GM18868 (cell line): ENCODE results near the gene AGER.

Experiments
- ATAC-seq: cut with Tn5 transposase; IDR thresholded peaks from one replicate; pipeline ENCODE4 v1.9.1; 2021; ENCODE audit warnings: mild to moderate bottlenecking, moderate library complexity; ENCODE audit not compliant: unreplicated experiment

Gene AGER

DNA sequence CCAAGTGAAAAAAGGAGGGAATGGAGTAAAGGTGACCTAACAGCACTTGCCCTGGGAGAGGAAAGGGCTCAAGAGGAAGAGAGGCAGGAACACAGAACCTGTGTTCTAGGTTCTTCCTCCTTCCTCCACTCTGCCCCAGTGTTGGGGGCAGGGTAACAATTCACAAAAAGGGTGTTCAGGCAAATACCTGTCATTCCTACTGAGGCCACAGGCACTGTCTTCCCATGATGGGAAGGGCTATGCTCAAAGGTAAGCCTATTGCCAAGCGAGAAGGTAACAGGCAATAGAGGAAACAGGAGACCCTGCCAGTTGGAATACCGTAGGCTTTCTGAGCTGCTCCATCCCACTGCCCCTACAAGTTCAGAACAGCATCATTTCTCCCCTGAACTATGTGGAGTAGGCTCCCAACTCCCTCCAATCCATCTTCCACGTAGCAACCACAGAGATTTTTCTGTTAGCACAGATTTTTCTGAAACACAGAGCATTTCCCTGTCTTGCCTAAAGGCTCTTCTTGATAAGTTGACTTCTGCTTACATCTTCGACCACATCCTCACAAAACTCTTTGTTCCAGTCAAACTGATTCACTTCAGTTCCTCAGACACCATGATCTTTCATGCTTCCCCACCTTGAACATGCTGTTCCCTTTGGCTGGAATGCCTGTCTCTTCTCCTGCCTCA is 10.9 kb downstream of the AGER start:
- no peak for ATAC-seq

DNA sequence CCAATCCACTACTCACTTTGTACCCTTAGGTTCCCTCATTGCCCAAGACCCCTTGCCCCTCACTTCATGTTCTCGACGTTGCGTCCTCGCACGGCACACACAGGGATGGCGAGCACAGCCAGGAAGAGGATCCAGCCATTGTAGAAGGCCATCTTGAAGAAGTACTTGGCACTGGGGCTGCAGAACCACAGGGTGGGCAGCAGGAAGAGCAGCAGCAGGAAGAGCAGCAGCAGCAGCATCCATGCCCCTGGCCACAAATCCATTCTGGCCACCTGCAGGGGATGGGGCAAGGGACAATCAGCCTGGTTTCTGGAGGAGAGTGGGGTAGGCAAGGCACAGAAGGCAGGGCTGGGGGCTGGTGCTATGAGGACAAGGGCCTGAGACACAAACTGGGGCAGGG is 12.8 kb downstream of the AGER start:
- no peak for ATAC-seq

DNA sequence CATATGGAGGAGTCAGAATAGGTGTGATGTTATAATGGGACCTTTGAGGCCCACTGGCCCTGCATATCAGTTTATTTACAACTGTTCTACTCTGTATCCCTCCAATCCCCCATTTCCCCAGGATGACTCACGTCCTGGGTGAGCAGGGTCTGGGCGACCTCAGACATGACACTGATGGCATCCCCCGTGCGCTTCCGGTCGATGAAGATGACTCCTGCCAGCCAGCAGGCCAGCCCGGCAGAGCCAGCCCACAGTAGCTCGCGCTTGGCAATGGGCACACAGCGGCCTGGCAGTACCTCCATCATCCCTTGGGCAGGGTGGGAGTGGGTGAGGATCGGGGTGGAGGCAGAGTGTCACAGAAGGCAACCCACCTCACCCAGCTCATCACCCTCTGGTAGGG is 13.8 kb downstream of the AGER start:
- no peak for ATAC-seq

DNA sequence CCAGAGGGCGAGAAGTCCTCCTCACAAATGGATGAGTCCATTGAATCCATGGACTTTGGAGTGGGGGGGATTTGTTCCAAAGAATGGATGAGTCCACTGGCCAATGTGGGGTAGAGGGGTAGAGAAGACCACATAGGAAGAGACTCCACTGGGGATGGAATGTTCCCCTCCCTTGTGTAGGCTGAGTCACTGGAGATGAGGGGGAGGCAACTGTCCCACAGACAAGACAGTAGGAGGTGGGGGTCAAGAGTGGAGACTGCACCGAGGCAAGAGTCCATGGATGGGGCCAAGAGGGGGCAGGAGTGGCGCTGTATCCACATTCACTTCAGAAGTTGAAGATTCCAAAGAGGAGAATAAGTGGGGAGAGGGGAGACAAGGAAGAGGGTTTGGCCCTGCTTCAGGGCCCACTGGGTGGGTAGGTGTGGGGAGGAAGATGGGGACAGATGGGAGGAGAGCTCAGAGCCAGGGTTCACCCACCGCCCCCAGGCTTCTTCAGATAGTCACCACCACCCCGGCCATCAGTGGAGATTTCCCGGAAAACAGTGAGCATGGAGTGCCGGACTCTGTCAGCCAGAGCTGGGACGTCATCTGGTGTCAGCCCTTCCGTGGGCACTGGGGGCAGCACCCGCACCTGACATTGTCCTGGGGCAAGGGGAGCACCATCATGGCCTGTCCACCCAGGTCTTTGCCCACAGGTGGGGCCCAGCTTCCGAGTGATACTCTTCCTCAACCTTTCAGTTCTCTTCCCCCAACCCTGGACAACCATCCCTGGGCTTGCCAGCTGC is 15.1 kb downstream of the AGER start:
- ATAC-seq: no peak

DNA sequence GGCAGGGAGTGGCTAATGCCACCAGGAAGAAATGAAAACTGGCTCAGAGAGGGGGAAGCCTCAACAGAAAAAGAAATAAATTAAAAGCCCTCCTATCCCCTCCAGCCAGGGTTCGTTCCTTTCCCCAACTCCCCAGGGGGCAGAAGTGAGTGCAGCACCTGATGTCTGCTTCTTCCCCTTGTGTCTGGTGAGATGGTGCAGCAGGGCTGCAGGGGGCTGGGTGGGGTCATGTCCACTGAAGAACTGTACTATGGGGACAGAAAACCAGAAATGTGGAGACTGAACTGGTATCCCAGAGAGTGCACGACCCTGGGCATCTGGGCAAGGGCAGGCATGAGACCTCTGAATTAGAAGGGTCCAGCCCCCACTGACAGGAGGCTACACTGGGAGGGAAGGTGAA is 15.7 kb downstream of the AGER start:
- ATAC-seq: no peak

DNA sequence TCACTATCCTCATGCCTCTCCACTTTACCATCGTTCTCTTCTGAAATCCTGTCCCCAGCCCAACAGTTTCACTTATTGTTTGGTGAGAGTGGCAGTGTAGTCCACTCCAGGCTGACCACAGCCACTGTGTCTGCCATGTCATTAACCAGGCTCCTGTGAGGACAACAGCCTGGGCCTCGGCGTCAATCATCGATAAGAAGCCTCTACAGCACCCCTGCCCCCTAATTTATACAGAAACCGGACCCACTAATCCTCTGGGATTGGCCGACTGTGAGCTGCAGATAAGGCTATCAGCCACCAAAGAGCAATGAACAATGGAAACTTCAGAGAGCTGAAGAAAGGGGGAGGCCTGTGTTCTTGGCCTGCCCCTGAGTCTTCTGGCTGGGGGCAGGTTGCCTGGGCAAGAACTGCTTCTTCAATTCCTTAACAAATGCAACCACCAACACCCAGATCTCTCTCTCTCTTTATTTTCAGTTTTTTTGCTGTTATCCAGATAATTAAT is 16.2 kb downstream of the AGER start:
- ATAC-seq: no peak

DNA sequence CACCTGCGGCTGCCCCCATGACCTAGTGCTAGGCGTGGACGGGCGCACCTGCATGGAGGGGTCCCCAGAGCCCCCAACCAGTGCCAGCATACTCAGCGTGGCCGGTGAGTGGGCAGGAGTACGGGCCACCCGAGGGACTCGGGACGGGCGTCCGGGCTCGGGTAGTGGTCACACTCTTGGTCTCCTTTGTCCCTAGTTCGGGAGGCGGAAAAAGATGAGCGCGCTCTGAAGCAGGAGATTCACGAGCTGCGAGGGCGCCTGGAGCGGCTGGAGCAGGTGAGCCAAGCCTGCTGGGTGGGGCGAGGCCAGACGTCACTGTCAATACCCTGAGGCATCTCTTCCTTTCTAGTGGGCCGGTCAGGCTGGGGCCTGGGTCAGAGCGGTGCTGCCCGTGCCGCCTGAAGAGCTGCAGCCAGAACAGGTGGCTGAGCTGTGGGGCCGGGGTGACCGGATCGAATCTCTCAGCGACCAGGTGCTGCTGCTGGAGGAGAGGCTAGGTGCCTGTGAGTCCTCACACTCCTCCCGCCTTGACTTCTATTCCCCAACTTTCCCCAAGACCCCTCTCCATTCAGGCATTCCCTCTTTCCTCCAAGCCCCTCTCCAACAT is 16.8 kb downstream of the AGER start:
- no peak for ATAC-seq

DNA sequence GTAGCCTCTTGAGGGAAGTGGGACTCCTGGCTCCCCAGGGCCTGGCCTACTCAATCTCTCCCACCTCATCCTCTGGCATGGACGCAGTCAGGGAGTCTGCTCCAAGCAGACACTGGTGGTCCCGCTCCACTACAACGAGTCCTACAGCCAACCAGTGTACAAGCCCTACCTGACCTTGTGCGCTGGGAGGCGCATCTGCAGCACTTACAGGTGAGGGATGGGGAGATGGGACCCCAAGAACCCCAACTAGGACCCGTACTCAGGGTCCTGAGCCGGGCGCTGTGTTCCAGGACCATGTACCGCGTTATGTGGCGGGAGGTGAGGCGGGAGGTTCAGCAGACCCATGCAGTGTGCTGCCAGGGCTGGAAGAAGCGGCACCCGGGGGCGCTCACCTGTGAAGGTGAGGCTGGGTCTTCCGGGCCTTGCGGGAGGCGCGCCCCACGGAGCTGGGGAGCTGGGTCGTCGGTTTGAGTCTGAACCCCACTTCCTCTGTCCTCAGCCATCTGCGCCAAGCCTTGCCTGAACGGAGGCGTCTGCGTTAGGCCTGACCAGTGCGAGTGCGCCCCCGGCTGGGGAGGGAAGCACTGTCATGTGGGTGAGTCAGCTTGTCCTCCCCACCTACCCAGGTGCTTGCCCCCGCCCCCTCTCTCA is 17.5 kb downstream of the AGER start:
- no peak for ATAC-seq

DNA sequence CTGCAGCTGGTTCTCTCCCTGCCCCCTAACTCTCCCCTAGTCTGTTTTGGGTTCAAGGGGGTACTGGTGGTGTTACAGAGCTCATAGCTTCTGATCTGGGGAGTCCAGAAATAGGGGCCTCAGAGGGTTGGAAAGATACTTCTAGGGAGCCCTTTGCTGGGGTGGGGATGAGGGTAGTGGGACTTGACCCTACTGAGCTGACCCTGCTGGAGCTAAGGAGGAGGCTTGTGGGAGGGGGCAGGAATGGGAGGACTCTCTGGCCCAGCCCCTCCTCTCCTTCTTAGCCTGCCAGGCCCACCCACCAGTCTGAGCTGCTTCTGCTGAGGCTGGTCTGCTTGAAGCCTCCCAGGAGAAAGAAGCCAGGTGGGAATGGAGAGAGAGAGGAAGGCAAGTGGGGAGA is 19.8 kb downstream of the AGER start, which contains the start of gene EGFL8:
Gene EGFL8 (plus strand): TSS at position 301 of the 400 bp plus-strand sequence. CDS start 1,571 bp downstream, outside the sequence.
- ATAC-seq: no peak

DNA sequence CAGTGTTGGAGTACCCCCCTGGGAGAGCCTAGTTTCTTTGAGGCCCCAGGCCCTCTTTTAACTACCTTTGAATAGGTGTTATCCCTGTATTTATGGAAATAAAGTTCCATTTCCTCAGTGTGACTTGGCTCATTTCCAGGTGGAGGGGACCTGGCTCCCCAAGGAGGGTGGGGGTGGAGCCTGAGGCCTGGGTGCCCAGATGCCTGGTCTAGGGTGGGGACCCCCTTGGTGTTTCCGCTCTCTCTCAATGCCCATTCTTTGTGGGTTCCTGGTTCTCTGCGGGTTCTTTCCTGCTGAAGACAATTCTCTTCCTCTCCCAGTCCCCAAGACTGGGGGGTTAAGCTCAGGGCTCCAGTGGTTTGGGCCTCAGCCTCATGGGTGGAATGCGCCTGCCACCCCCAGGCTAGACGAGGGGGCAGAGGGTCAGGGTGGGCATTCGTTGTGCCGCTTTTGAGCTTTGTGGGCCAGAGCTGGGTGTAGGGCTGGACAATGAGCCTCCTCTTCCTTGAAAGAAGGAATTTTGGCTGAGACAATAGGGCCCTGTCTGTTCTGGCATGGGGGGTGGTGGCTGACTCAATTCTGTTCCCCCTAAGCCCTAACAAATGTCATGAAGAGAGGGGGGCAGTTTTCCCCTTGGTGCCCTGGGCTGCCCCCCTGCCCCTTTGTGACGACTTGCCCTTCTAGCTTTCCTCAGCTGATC is 20.3 kb downstream of the AGER start:
- no peak for ATAC-seq

DNA sequence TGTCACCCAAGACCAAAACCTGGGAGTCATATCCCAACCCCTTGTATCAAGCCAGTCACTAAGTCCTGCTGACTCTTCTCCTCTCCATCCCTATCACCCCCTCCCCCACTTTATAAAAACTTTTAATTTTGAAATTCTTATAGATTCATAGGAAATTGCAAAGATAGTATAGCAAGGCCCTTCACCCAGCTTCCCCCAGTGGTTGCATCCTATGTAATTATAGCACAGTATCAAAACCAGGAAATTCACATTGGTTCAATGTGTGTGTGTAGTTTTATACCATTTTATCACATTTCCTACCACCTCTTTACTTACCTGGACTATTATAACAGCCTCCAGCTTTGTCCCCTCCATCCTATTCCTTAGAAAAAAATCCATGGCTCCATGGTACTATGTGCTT is 26.0 kb downstream of the AGER start:
- ATAC-seq: no peak

DNA sequence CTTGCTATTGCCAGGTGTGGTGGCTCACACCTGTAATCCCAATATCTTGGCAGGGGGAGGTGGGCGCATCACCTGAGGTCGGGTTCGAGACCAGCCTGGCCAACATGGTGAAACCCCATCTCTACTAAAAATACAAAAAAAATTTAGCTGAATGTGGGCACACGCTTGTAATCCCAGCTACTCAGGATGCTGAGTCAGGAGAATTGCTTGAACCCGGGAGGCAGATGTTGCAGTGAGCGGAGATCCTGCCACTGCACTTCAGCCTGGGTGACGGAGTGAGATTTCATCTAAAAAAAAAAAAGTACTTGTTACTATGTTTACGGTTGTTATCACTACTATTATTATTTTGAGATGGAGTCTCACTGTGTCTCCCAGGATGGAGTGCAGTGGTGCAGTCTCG is 27.2 kb downstream of the AGER start:
- no peak for ATAC-seq

DNA sequence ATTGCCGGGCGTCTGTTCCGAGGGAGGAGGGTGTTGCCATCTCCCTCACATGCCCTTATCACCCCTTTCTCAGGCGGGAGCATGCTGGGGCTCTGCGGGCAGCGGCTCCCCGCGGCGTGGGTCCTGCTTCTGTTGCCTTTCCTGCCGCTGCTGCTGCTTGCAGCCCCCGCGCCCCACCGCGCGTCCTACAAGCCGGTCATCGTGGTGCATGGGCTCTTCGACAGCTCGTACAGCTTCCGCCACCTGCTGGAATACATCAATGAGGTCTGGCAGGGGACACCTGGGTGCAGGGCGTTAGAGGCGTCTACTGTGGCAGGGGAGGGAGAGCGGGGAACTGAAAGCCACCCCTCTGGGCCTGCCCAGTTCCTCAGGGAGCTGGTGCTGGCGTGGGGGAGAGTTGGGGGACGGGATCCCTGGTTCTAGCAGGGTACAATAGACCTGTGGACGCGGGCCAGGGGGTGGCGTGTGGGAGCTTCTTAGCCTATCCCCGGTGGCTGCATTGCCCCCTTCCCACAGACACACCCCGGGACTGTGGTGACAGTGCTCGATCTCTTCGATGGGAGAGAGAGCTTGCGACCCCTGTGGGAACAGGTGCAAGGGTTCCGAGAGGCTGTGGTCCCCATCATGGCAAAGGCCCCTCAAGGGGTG is 29.4 kb downstream of the AGER start:
- ATAC-seq: peak; percentile 64

DNA sequence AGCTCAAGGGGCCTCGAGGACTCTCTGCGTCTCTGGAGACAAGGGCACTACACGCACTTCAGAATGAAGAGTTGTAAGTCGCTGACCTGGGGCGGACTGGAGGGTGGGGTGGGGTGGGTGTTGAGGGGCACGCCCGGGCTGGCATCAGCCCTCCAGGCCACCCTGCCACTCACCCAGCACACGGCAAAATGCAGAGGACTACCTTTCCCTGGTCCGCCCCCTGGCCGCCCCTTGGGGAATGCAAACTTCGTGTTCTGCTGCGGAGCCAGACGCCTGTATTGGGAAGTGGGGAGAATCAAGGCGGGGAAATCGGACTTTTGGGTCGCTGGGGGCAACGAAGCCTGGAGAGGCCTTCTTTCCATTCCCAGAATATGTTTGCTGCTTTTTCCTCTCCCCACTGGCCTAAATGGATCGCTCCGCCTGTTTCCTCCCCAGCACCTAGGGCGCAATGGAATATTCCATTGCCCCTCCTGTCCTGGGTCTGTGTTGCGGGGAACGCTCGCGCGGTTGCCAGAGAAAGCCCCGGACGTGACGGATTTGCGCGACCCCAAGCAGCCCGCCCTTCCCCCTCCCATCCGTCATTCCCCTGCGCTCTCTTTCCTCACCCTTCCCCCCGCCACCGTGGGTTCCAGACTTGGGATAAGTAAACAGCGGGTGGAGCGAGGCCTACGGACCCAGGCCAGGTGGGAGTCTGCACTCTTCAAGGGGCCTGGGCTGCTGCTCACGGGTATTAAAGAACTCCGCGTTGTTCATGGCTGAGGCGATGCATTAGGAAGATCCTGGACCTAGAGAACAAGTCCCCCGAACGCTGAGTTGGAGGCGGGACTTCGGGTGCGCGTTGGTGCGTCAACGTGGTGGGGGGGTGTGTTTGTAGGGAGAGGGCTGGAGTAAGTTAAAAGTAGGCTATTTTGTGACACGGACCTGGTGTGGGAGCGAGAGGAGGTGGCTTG is 30.2 kb downstream of the AGER start, which contains the start of gene PPT2:
Gene PPT2 (plus strand): TSS at position 578 of the 950 bp plus-strand sequence. CDS start 454 bp downstream, outside the sequence.
- peak; percentile 28 for ATAC-seq

DNA sequence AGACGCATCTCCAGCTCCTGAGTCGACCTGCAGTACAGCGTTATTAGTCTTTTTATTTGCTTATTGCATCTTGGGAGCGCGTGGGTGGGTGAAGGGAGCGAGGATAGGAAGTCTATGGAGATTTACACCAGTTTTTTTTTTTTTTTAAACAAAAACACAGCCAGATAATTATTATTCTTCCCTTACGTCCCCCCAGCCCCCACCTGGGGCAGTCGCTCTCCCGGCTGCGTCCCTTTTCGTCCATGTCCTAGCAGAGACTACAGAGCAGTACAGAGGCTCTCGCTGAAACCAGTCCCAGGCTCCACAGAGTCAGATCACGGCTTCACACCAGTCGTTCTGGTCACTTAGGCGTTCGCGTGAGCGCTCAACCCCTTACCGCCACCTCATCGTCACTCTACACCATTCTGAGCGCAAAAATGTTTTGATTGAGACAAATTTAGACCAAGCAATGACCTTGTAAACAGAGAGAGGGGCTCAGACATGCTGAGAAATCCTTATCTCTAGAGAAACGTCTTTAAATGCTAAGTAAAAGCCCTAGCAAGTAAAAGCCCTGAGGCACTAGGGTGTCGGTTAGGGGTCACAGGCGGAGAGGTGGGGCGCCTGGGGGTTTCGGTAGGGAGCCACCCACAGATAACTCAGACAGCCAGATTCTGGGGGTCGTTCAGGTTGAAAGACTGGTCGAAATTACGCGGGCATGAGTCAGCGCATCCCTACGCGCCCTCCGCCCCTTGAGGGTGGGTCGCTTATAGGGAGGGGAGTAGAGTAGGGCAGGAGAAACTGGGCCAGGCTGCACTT is 31.1 kb downstream of the AGER start:
- no peak for ATAC-seq

DNA sequence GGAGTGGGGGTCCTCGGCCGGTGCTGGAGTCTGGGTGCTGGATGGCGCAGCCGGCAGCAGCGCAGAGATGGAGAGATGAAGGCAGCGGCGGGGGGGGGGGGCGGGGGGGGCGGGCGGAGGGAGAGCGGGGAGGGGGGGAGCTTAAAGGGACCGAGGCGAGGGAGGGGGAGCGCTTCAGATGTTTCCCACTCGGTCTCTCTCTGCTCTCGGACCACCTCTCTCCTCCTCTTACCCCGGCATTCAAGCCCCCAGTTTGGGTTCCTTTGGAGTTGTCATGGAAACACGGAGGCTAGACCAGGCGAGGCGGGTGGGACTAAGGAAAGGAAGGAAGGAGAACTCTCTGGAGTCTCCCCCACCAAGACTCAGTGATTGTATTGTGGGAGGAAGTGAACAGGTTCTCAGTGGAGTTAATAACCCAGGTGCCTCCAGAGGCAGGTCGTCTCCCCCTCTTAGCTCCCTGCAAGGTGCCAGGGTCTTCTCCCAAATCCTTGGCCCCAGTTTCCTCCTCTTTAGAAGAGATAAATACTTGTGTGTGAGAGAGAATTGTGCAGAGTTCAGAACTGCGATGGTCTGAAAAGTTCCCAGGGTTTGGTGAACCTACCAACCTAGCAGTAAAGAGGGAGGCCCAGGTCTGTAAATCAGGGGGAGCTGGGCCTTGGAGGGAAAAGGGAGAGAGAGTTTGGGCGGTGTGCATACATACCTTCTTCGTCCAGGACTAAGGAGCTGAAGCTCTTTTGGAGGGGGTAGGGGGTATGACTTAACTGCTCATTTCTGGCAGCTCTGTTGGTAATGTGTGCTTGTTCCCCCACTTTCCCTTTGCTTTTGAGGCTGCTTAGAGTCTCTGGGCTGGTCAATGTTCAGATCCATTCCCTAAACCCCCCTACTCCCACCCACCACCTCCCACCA is 31.9 kb downstream of the AGER start, which contains the start of gene PRRT1:
Gene PRRT1 (minus strand): TSS at position 77 of the 906 bp plus-strand sequence. CDS start 112 bp downstream, outside the sequence.
- ATAC-seq: no peak
